Neuronal stem cell (in vitro differentiated cells): Measurements from ENCODE around the gene GALNTL6.

Experiments
- DNase-seq: peaks from one replicate; pipeline ENCODE4 v3.0.0-alpha.2; 2013; ENCODE audit warnings: low spot score
- H2AFZ ChIP-seq: one replicate; pipeline ENCODE4 v1.6.1; 2013; ENCODE audit warnings: mild to moderate bottlenecking, low read length, inconsistent platforms
- H2AK5ac ChIP-seq: 2 replicates; pipeline ENCODE4 v1.6.1; 2013; ENCODE audit warnings: low read depth, mild to moderate bottlenecking, inconsistent platforms, low read length, moderate library complexity, mixed read lengths
- H2BK120ac ChIP-seq: 2 replicates; pipeline ENCODE4 v1.6.1; 2013; ENCODE audit warnings: low read depth, mild to moderate bottlenecking, inconsistent platforms, low read length, moderate library complexity, mixed read lengths
- H2BK12ac ChIP-seq: one replicate; pipeline ENCODE4 v1.6.1; 2013; ENCODE audit warnings: low read length, inconsistent platforms
- H2BK15ac ChIP-seq: 2 replicates; pipeline ENCODE4 v1.6.1; 2013; ENCODE audit warnings: mild to moderate bottlenecking, low read length, inconsistent platforms, mixed read lengths
- H2BK5ac ChIP-seq: one replicate; pipeline ENCODE4 v1.6.1; 2013; ENCODE audit warnings: inconsistent platforms, mild to moderate bottlenecking, low read length, moderate library complexity
- H3K14ac ChIP-seq: one replicate; pipeline ENCODE4 v1.6.1; 2013; ENCODE audit warnings: low read length, inconsistent platforms
- H3K18ac ChIP-seq: 2 replicates; pipeline ENCODE4 v1.6.1; 2013; ENCODE audit warnings: low read length, inconsistent platforms
- H3K23ac ChIP-seq: 2 replicates; pipeline ENCODE4 v1.6.1; 2013; ENCODE audit warnings: low read depth, mild to moderate bottlenecking, mixed read lengths, low read length, inconsistent platforms; ENCODE audit not compliant: poor library complexity
- H3K27ac ChIP-seq: replicated peaks from 3 replicates; pipeline ENCODE4 v1.5.1; 2013; ENCODE audit warnings: low read length, inconsistent platforms
- H3K27me3 ChIP-seq, 3 experiments: 2 replicates each; pipeline ENCODE4 v1.6.1; 2013; ENCODE audit warnings: low read length in 3 of 3, mild to moderate bottlenecking in 2 of 3, inconsistent platforms in 1 of 3, low read depth in 1 of 3, mixed read lengths in 1 of 3, moderate library complexity in 1 of 3; ENCODE audit not compliant: control insufficient read depth in 3 of 3, insufficient read depth in 3 of 3
- H3K36me3 ChIP-seq, 2 donors: replicated peaks in 1 of 2; 2 replicates each; pipeline ENCODE4 v1.6.1; 2013; ENCODE audit warnings: low read length in 2 of 2; ENCODE audit not compliant: control insufficient read depth in 2 of 2, insufficient read depth in 2 of 2
- H3K4ac ChIP-seq: 2 replicates; pipeline ENCODE4 v1.6.1; 2013; ENCODE audit warnings: inconsistent platforms, mild to moderate bottlenecking, low read length, moderate library complexity
- H3K4me1 ChIP-seq, 2 donors: 1 replicate in 1 of 2; 2 replicates in 1 of 2; pipeline ENCODE4 v1.6.1; 2013; ENCODE audit warnings: low read length in 2 of 2, low read depth in 1 of 2; ENCODE audit not compliant: control insufficient read depth in 2 of 2, insufficient read depth in 1 of 2
- H3K4me2 ChIP-seq: one replicate; pipeline ENCODE4 v1.6.1; 2013; ENCODE audit warnings: mild to moderate bottlenecking, low read length, inconsistent platforms; ENCODE audit not compliant: insufficient read depth, poor library complexity, severe bottlenecking
- H3K4me3 ChIP-seq, 2 donors: 2 replicates each; pipeline ENCODE4 v1.5.1; 2013; ENCODE audit warnings: low read length in 2 of 2, mild to moderate bottlenecking in 2 of 2, inconsistent platforms in 1 of 2, moderate library complexity in 1 of 2
- H3K79me1 ChIP-seq: one replicate; pipeline ENCODE4 v1.6.1; 2013; ENCODE audit warnings: low read depth, mild to moderate bottlenecking, inconsistent platforms, low read length, moderate library complexity
- H3K9ac ChIP-seq: one replicate; pipeline ENCODE4 v1.6.1; 2013; ENCODE audit warnings: mild to moderate bottlenecking, low read depth, low read length, inconsistent platforms; ENCODE audit not compliant: poor library complexity
- H3K9me3 ChIP-seq, 2 donors: replicated peaks in 1 of 2; 2 replicates each; pipeline versions ENCODE3 to v1.6.1; 2013; ENCODE audit warnings: low read length in 2 of 2, mild to moderate bottlenecking in 2 of 2, inconsistent platforms in 1 of 2, low read depth in 1 of 2, mixed read lengths in 1 of 2, moderate library complexity in 1 of 2; ENCODE audit not compliant: control insufficient read depth in 2 of 2, insufficient read depth in 1 of 2
- H4K8ac ChIP-seq: one replicate; pipeline ENCODE4 v1.6.1; 2013; ENCODE audit warnings: low read depth, mild to moderate bottlenecking, inconsistent platforms, low read length, moderate library complexity
- H4K91ac ChIP-seq: one replicate; pipeline ENCODE4 v1.6.1; 2013; ENCODE audit warnings: low read length, low read depth, mild to moderate bottlenecking, inconsistent platforms; ENCODE audit not compliant: poor library complexity
- WGBS, 2 donors: extraction: QIAGEN DNeasy Blood & Tissue Kit; methylation state at CpG; one replicate each; pipeline ENCODE4 v1.1.7; 2013; ENCODE audit warnings: missing lambda C conversion rate in 2 of 2, mixed read lengths in 1 of 2; ENCODE audit not compliant: insufficient read length in 2 of 2, insufficient replicate concordance in 1 of 2; ENCODE audit errors: extremely low coverage in 2 of 2; 5-methylcytosine and 5-hydroxymethylcytosine counted together

GALNTL6 gene

GRCh38 chr4:172163215-172163614 is 350.0 kb downstream of the GALNTL6 start:
- Histone ChIP-seq H3K79me1 (no peaks in the 10 kb centered on the region), H2AFZ (no peak overlapping the region), H3K27ac (no peak overlapping the region), H4K91ac (no peak overlapping the region), H3K27me3 (no peaks in the 10 kb centered on the region), H3K23ac (no peak overlapping the region), H3K36me3 (no peaks in the 10 kb centered on the region), H2BK15ac (no peak overlapping the region), H3K18ac (no peak overlapping the region), H4K8ac (no peak overlapping the region), H2BK5ac (no peak overlapping the region), H3K4me3 (no peak overlapping the region), H3K4me2 (no peak overlapping the region), H3K9me3 (no peaks in the 10 kb centered on the region), H3K9ac (no peak overlapping the region), H3K4ac (no peak overlapping the region), H2BK120ac (no peak overlapping the region), H3K14ac (no peak overlapping the region), H3K4me1 (no peaks in the 10 kb centered on the region), H2AK5ac (no peak overlapping the region), H2BK12ac (no peak overlapping the region)
- DNase-seq = no peak
- no CpG with 5 or more reads among the region's 2 CpGs for WGBS, 2 donors

GRCh38 chr4:172168888-172169287 is 355.7 kb downstream of the GALNTL6 start:
- Histone ChIP-seq H2BK15ac (no peak overlapping the region), H3K27ac (no peak overlapping the region), H3K4me3 (no peak overlapping the region), H3K18ac (no peak overlapping the region), H3K23ac (no peak overlapping the region), H3K9ac (no peak overlapping the region), H3K36me3 (peaks cover 0 to 3% of the 10 kb centered on the region in 2 donors), H2BK120ac (no peak overlapping the region), H3K4me1 (no peaks in the 10 kb centered on the region), H2BK12ac (no peak overlapping the region), H3K79me1 (no peaks in the 10 kb centered on the region), H3K14ac (no peak overlapping the region), H3K27me3 (no peaks in the 10 kb centered on the region), H2AK5ac (no peak overlapping the region), H2BK5ac (no peak overlapping the region), H4K8ac (no peak overlapping the region), H2AFZ (no peak overlapping the region), H3K4me2 (no peak overlapping the region), H3K4ac (no peak overlapping the region), H4K91ac (no peak overlapping the region), H3K9me3 (no peaks in the 10 kb centered on the region)
- WGBS, 2 donors = no CpG with 5 or more reads among the region's 2 CpGs
- DNase-seq = no peak

- Histone ChIP-seq H3K23ac (no peak overlapping the region), H2BK15ac (no peak overlapping the region), H2BK120ac (no peak overlapping the region), H3K4ac (no peak overlapping the region), H3K9me3 (no peaks in the 10 kb centered on the region), H3K18ac (no peak overlapping the region), H2BK12ac (no peak overlapping the region), H4K91ac (no peak overlapping the region), H2BK5ac (no peak overlapping the region), H2AK5ac (no peak overlapping the region), H3K4me3 (no peak overlapping the region), H3K27me3 (no peaks in the 10 kb centered on the region), H3K79me1 (no peaks in the 10 kb centered on the region), H3K27ac (no peak overlapping the region), H4K8ac (no peak overlapping the region), H3K4me1 (no peaks in the 10 kb centered on the region), H3K4me2 (no peak overlapping the region), H3K9ac (no peak overlapping the region), H3K36me3 (peaks cover 0 to 3% of the 10 kb centered on the region in 2 donors), H2AFZ (no peak overlapping the region), H3K14ac (no peak overlapping the region)
- no CpG with 5 or more reads among the region's 1 CpG for WGBS, 2 donors
- no peak for DNase-seq
These were observed 356.7 kb downstream of the GALNTL6 start for GRCh38 chr4:172169871-172170270.

- Histone ChIP-seq H3K23ac (no peak overlapping the region), H2BK5ac (no peak overlapping the region), H3K4me3 (no peak overlapping the region), H2BK120ac (no peak overlapping the region), H3K4me1 (no peaks in the 10 kb centered on the region), H3K4me2 (no peak overlapping the region), H3K9ac (no peak overlapping the region), H4K91ac (no peak overlapping the region), H3K4ac (no peak overlapping the region), H2BK12ac (no peak overlapping the region), H2AFZ (no peak overlapping the region), H3K14ac (no peak overlapping the region), H2BK15ac (no peak overlapping the region), H3K18ac (no peak overlapping the region), H3K79me1 (no peaks in the 10 kb centered on the region), H2AK5ac (no peak overlapping the region), H4K8ac (no peak overlapping the region), H3K9me3 (no peaks in the 10 kb centered on the region), H3K27me3 (no peaks in the 10 kb centered on the region), H3K27ac (no peak overlapping the region), H3K36me3 (peaks cover 0 to 3% of the 10 kb centered on the region in 2 donors)
- DNase-seq = no peak
- no CpG with 5 or more reads among the region's 4 CpGs for WGBS, 2 donors
These were observed 360.0 kb downstream of the GALNTL6 start for GRCh38 chr4:172173206-172173605.
